ENCODE measurements around the gene LZIC. TPM values are rescaled to one million over a fixed set of nuclear protein-coding genes. Genes with fewer than 3 reads are reported as not detected.

Gene LZIC
- total RNA-seq, 2 experiments from 2014 or later: 23.9 to 24.2 TPM

DNA sequence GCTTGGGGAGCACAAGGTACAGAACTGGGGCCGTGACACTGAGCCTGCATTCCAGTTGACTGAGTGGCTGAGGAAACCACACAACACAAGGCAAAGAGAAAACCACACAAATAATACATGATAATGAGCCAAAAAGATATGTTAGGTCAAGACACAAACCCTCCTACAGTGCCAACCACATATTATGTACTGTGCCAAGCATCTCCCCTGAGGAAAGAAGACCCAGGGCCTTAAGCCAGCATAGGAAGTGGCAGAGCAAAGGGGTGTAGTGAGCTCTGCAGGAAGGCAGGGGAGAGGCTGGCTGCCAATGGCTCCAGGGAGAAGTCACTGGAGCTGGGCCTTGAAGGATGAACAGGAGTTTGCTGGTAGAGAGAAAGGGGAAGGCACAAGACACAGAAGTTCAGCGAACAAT lies 61.3 kb downstream of the LZIC start:
- intact Hi-C loops (cut with micrococcal nuclease): no loop called here
- Mint-ChIP-seq H3K27ac (peak overlapping the region; percentile 75), H3K4me3 (no peak overlapping the region), H3K9me3 (no peaks in the 10 kb centered on the region), H3K36me3 (ENCODE audit: low read depth) (no peaks in the 10 kb centered on the region), H3K27me3 (no peaks in the 10 kb centered on the region), H3K4me1 (ENCODE audit: low read depth) (peaks cover 17% of the 10 kb centered on the region)
- ChIA-PET POLR2A (interaction anchor here (1.0 kb wide), 1 partner anchor 19 kb away, joined by 3 read pairs; no protein-coding TSS in a partner anchor), CTCF (interaction anchor here (1.0 to 2.6 kb wide), 3 partner anchors 10 to 62 kb away, joined by 3 to 6 read pairs (median 4); partner anchors contain the start of genes LZIC and NMNAT1)
- TF ChIP-seq, protein P1, sequence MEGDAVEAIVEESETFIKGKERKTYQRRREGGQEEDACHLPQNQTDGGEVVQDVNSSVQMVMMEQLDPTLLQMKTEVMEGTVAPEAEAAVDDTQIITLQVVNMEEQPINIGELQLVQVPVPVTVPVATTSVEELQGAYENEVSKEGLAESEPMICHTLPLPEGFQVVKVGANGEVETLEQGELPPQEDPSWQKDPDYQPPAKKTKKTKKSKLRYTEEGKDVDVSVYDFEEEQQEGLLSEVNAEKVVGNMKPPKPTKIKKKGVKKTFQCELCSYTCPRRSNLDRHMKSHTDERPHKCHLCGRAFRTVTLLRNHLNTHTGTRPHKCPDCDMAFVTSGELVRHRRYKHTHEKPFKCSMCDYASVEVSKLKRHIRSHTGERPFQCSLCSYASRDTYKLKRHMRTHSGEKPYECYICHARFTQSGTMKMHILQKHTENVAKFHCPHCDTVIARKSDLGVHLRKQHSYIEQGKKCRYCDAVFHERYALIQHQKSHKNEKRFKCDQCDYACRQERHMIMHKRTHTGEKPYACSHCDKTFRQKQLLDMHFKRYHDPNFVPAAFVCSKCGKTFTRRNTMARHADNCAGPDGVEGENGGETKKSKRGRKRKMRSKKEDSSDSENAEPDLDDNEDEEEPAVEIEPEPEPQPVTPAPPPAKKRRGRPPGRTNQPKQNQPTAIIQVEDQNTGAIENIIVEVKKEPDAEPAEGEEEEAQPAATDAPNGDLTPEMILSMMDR (IDR thresholded peaks at IDR 0.05): no peak
- no peak for DNase-seq
- peak; percentile 37 for ATAC-seq

Small RNAs within 50 kb of the gene (microRNA-seq; reads per million reads assigned to microRNA genes)
- 3.0 reads per million, percentile 4 among the genes with 10 or more reads in this experiment for gene MIR5697 (ENCODE audit: borderline microRNAs expressed, borderline replicate concordance)

Other genes with a start within 250 kb of the LZIC start
- gene CLSTN1, start 119.4 kb downstream of the LZIC start, total RNA-seq: 10 to 100 TPM; 29.3 to 29.9 TPM
- gene CTNNBIP1, start 33.1 kb downstream of the LZIC start, total RNA-seq: 1 to 10 TPM; 9.0 to 9.6 TPM
- 1 to 10 TPM; 7.7 to 9.6 TPM for gene NMNAT1, start 84 bp upstream of the LZIC start, total RNA-seq
- not detected for gene RBP7, start 53.8 kb upstream of the LZIC start, total RNA-seq
- gene UBE4B, start 89.6 kb upstream of the LZIC start, total RNA-seq: 10 to 100 TPM; 21.0 to 26.2 TPM

Measured in activated CD8-positive, alpha-beta T cell treated with anti-CD3 and anti-CD28 coated beads for 36 hours (primary cell).